Testis (tissue), 3 donors: Measurements from ENCODE around the gene KCNQ1. TPM values are rescaled to one million over a fixed set of nuclear protein-coding genes. Genes with fewer than 3 reads are reported as not detected.

Experiments used
- DNase-seq: peaks from one replicate; pipeline ENCODE4 v3.0.0-alpha.2; 2019
- H3K27ac ChIP-seq, 2 donors: fragments of 200-600 bp; sonication (generic); one replicate each; pipeline ENCODE4 v1.5.1; 2019
- H3K27me3 ChIP-seq: fragments of 200-600 bp; sonication (generic); one replicate; pipeline ENCODE4 v1.5.1; 2019
- H3K36me3 ChIP-seq: fragments of 200-600 bp; sonication (generic); one replicate; pipeline ENCODE4 v1.5.1; 2017; ENCODE audit warnings: low read depth; ENCODE audit errors: missing control alignments
- H3K4me1 ChIP-seq: fragments of 200-600 bp; sonication (generic); one replicate; pipeline ENCODE4 v1.5.1; 2019
- H3K4me3 ChIP-seq, 2 donors: fragments of 200-600 bp; sonication (generic); one replicate each; pipeline ENCODE4 v1.5.1; 2017 to 2019
- H3K9me3 ChIP-seq: fragments of 200-600 bp; sonication (generic); one replicate; pipeline ENCODE4 v1.5.1; 2017
- POLR2A ChIP-seq: fragments of 450-650 bp; IDR thresholded peaks from one replicate; pipeline ENCODE4 v1.6.1; 2017; ENCODE audit warnings: antibody characterized with exemption, mild to moderate bottlenecking, moderate library complexity
- WGBS, 2 donors: methylation state at CpG; one replicate each; pipeline ENCODE4 v1.1.5; 2018; 5-methylcytosine and 5-hydroxymethylcytosine counted together
- intact Hi-C: fragments of 100-400 bp; cut with DNase I; formaldehyde crosslinking; loops from one replicate; pipeline ENCODE4 v1.15.1; 2023; ENCODE audit warnings: low total_unique reads
- polyA plus RNA-seq: library from polyadenylated mRNA; stranded (reverse); fragments of 350-450 nt; fragmentation: Illumina TruSeq; extraction: RNeasy Lipid Tissue Mini Kit (QIAGEN cat#74804); gene quantifications from one replicate; pipeline ENCODE4 v1.2.3, GENCODE V29; 2014; ENCODE audit warnings: low read depth, low replicate concordance; ENCODE audit not compliant: insufficient read depth
- total RNA-seq, 2 donors: library from RNA; depleted of rRNA; stranded (reverse); fragments of >200 nt; gene quantifications; one replicate each; pipeline ENCODE4 v1.2.3, GENCODE V29; 2016
- TF ChIP-seq, protein P1 (sequence below), 3 experiments: fragments of 450-650 bp in 2 of 3; fragments of 200-600 bp in 1 of 3; sonication (generic) in 1 of 3; IDR thresholded peaks; one replicate each; pipeline ENCODE4 v1.5.1; 2016 to 2019; ENCODE audit warnings: antibody characterized with exemption in 3 of 3, mild to moderate bottlenecking in 2 of 3, moderate library complexity in 1 of 3

The KCNQ1 gene
- total and polyA plus RNA-seq, 3 donors from 2014 or later, result 6.0 to 24.2 (median 12.8) TPM

DNA sequence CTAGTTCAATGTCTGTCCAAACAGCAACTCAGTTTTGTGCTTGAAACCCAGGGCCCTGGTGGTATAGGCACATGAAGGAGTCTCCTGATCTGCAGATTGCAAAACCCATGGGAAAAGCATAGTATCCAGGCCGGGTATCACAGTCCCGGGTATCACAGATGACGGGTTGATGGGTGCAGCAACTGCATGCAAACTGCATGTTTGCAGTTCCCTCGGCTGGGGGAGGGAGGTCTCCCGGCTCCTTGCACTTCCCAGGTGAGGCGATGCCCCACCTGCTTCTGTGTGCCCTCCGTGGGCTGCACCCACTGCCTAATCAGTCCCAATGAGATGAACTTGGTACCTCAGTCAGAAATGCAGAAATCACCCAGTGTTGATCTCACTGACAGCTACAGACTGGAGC lies 53.9 kb downstream of the KCNQ1 start:
- 89 to 96% methylated on average over 7 of the region's 7 CpGs for WGBS, 2 donors
- no peak overlapping the region for H3K4me3 ChIP-seq
- no peak for DNase-seq
- H3K27me3 ChIP-seq, result no peaks in the 10 kb centered on the region
- H3K4me1 ChIP-seq, result no peaks in the 10 kb centered on the region
- H3K27ac ChIP-seq, result no peak overlapping the region
- no peaks in the 10 kb centered on the region for H3K36me3 ChIP-seq
- intact Hi-C loops, result no loop called here
- H3K9me3 ChIP-seq, result no peaks in the 10 kb centered on the region
- TF ChIP-seq, protein P1, sequence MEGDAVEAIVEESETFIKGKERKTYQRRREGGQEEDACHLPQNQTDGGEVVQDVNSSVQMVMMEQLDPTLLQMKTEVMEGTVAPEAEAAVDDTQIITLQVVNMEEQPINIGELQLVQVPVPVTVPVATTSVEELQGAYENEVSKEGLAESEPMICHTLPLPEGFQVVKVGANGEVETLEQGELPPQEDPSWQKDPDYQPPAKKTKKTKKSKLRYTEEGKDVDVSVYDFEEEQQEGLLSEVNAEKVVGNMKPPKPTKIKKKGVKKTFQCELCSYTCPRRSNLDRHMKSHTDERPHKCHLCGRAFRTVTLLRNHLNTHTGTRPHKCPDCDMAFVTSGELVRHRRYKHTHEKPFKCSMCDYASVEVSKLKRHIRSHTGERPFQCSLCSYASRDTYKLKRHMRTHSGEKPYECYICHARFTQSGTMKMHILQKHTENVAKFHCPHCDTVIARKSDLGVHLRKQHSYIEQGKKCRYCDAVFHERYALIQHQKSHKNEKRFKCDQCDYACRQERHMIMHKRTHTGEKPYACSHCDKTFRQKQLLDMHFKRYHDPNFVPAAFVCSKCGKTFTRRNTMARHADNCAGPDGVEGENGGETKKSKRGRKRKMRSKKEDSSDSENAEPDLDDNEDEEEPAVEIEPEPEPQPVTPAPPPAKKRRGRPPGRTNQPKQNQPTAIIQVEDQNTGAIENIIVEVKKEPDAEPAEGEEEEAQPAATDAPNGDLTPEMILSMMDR (IDR thresholded peaks at IDR 0.05), result no peak
- no peak for TF ChIP-seq POLR2A

DNA sequence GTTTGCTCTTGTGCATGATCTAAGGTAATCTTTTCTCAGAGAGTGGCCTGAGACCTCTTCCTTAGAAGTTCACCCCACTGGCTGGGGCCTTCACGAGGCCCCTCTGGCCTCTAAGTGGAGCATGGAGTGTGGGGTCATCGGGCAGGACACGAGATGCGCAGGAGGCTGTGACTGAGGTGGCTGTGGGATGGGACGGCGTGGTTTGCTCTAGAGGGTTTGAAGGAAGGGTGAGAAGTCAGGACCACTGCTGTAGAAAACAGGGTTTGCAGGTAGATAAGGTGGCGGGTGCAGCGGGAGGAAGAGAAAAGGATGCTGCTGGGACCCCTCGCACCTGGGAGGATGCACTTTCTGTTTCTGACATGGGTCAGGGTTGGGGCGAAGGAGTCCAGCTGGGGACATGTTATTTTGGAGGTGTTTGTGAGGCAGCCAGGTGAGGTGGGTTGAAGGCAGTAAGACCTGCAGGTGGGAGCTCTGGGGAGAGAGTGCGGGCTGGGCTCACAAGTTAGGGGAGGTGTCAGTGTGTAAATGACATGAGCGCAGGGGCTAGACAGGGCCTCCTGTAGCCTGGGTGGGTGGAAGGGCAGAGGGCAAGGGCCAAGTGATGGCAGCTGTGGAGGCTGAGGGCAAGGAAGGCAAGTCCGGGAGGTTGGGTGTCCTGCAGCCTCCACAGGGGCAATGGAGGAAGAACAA lies 62.5 kb downstream of the KCNQ1 start:
- no peaks in the 10 kb centered on the region for H3K36me3 ChIP-seq
- no peak for TF ChIP-seq POLR2A
- TF ChIP-seq, protein P1 (IDR thresholded peaks at IDR 0.05), result no peak
- H3K27ac ChIP-seq, result no peak overlapping the region
- intact Hi-C loops, result no loop called here
- H3K9me3 ChIP-seq, result no peaks in the 10 kb centered on the region
- 91 to 93% methylated on average over 12 of the region's 13 CpGs for WGBS, 2 donors
- no peak overlapping the region for H3K4me3 ChIP-seq
- no peaks in the 10 kb centered on the region for H3K4me1 ChIP-seq
- no peaks in the 10 kb centered on the region for H3K27me3 ChIP-seq
- DNase-seq, result no peak

DNA sequence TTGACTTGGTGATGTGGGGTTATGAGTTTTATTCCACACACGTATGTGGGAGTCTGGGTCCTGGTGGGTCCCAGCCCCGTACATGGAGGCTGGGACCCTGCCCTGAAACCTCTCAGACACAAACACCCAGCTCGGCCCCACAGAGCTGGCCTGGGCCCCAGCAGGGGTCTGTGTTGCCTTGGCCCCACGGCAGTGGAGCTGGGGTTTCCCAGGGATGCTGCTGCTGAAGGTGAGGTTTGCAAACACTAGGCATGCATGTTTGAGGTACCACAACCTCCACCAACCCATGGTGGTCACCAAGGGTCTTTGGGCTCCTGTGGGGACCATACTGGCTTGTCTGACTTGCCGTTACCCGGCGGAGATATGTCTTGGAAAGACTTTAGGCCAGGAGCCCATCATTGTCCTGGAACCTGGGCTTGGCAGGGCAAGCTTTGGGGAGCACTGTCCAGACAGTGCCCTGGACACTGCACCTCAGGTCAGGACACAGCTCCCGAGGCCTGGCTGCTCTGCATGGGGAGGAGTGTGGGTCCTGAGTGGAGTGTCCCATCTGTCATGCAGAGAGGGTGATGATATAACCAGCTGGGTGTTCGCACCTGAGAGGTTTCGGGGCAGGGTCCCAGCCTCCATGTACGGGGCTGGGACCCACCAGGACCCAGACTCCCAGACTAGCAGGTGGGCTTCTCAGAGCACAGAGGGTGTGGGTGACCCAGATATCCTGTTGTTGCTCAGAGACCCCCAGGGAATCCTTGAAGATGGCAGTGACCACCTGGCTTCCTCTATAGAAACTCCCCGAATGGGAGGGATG lies 63.3 kb downstream of the KCNQ1 start:
- Histone ChIP-seq H3K4me1 (no peaks in the 10 kb centered on the region), H3K4me3 (no peak overlapping the region), H3K27me3 (no peaks in the 10 kb centered on the region), H3K27ac (no peak overlapping the region), H3K36me3 (no peaks in the 10 kb centered on the region), H3K9me3 (no peaks in the 10 kb centered on the region)
- intact Hi-C loops, result no loop called here
- WGBS, 2 donors, result 70 to 81% methylated on average over 7 to 12 of the region's 12 CpGs
- TF ChIP-seq, protein P1 (IDR thresholded peaks at IDR 0.05), result no peak
- no peak for TF ChIP-seq POLR2A
- peak; percentile 11 for DNase-seq

DNA sequence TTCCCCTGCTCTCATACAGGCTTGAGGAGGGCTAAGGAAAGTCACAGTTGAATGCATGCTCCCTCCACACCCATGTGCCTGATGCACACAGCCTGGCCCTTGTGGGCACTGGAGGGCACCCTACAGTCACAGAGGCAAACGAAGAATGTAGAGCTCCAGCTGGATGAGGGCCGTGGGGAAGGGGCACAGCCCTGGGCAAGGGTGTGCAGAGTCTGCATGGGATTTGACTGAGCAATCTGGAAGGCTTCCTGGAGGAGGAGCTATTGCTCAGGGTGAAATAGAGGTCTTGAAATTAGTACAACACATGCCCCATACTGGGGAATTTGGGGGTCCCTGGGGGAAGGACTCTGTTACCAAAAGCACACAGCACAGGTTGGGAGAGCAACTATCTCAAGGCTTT lies 64.0 kb downstream of the KCNQ1 start:
- no peaks in the 10 kb centered on the region for H3K36me3 ChIP-seq
- H3K9me3 ChIP-seq, result no peaks in the 10 kb centered on the region
- intact Hi-C loops, result no loop called here
- H3K4me1 ChIP-seq, result no peaks in the 10 kb centered on the region
- no peaks in the 10 kb centered on the region for H3K27me3 ChIP-seq
- no peak for DNase-seq
- no peak overlapping the region for H3K4me3 ChIP-seq
- no peak overlapping the region for H3K27ac ChIP-seq
- WGBS, 2 donors, result 53 to 76% methylated on average over 2 of the region's 2 CpGs
- TF ChIP-seq POLR2A, result no peak
- TF ChIP-seq, protein P1 (IDR thresholded peaks at IDR 0.05), result no peak
